Esophagus muscularis mucosa (tissue), 4 donors: ENCODE measurements around the gene CYB5A.

Source experiments
- EP300 ChIP-seq: sonication (generic); formaldehyde crosslinking; IDR thresholded peaks from one replicate; pipeline ENCODE4 v1.6.1; 2017; ENCODE audit warnings: antibody characterized with exemption
- POLR2A ChIP-seq: fragments of 450-650 bp; IDR thresholded peaks from one replicate; pipeline ENCODE4 v1.6.1; 2017; ENCODE audit warnings: antibody characterized with exemption, moderate library complexity, mild to moderate bottlenecking, low read depth
- POLR2AphosphoS5 ChIP-seq, 2 donors: sonication (generic); formaldehyde crosslinking; IDR thresholded peaks; one replicate each; pipeline ENCODE4 v1.6.1; 2017; ENCODE audit warnings: antibody characterized with exemption in 2 of 2
- TF ChIP-seq, protein P1 (sequence below), 3 experiments: fragments of 200-600 bp in 2 of 3; fragments of 450-650 bp in 1 of 3; sonication (generic) in 2 of 3; IDR thresholded peaks; one replicate each; pipeline ENCODE4 v1.5.1; 2017 to 2019; ENCODE audit warnings: antibody characterized with exemption in 3 of 3, mild to moderate bottlenecking in 2 of 3, moderate library complexity in 1 of 3

DNA sequence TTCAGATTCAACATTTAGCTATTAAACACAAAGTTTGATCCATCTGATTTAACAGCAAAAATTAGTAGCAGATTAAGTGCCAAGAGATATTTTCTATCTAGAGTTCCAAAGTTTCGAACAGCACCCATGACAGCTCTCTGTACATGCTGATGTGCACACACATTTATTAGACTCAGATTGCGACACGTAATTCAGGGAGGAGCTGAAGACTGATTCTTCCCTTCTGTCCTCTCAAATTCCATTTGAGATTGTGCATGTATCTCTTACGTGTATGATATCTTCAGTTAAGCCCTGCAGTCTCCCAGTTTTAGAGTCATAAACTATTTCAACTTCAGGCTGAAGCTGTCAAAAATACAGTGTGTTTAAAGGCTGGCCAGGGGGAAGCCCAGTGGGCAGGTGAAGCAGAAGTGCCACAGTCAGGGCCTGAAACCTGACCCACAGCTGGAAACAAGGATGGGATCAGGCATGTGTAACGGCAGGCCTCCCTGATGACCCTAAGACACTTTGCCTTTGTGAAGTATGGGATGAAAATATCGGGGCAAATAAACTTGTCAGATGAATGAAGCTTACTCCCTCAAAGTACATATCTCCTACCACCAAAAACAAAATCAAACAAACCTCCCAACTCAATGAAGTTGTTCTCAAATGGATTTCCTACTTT is 30.6 kb downstream of the CYB5A start:
- TF ChIP-seq, protein P1, sequence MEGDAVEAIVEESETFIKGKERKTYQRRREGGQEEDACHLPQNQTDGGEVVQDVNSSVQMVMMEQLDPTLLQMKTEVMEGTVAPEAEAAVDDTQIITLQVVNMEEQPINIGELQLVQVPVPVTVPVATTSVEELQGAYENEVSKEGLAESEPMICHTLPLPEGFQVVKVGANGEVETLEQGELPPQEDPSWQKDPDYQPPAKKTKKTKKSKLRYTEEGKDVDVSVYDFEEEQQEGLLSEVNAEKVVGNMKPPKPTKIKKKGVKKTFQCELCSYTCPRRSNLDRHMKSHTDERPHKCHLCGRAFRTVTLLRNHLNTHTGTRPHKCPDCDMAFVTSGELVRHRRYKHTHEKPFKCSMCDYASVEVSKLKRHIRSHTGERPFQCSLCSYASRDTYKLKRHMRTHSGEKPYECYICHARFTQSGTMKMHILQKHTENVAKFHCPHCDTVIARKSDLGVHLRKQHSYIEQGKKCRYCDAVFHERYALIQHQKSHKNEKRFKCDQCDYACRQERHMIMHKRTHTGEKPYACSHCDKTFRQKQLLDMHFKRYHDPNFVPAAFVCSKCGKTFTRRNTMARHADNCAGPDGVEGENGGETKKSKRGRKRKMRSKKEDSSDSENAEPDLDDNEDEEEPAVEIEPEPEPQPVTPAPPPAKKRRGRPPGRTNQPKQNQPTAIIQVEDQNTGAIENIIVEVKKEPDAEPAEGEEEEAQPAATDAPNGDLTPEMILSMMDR (IDR thresholded peaks at IDR 0.05): no peak
- TF ChIP-seq POLR2AphosphoS5 (IDR thresholded peaks at IDR 0.05) (no peak), POLR2A (no peak), EP300 (no peak)
